ENCODE results near the gene ANXA2.

ANXA2 gene

DNA sequence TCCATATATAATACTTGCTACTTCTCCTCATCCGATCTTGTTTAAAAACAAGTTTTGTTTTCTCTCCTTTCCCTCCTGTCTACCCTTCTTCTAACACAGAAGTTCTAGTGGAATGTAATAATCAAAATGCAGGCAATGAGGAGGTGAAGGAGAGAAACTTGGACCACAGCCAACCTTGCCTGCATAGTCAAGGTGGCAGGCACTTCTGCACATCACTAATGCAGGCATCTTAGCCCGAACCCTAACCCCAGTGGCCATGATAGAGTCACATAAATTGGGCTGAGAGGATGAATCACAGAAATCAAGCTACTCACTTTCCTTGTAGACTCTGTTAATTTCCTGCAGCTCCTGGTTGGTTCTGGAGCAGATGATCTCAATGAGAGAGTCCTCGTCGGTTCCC is 41.0 kb downstream of the ANXA2 start:
- Histone ChIP-seq H3K18ac (ENCODE audit: low read length) (no peak overlapping the region), H3K9me3 (ENCODE audit: insufficient read depth, low read depth, low read length) (peaks cover 1% of the 10 kb centered on the region), H2BK12ac (ENCODE audit: low read length) (no peak overlapping the region), H3K23ac (ENCODE audit: low read length) (no peak overlapping the region), H2AFZ (ENCODE audit: insufficient read depth, low read length, poor library complexity) (no peak overlapping the region), H3K4me3 (ENCODE audit: low read depth, low read length) (no peak overlapping the region), H2BK120ac (ENCODE audit: insufficient read depth, low read length, poor library complexity) (no peak overlapping the region), H3K79me1 (ENCODE audit: low read length) (no peaks in the 10 kb centered on the region), H2BK5ac (ENCODE audit: low read depth, low read length, poor library complexity) (no peak overlapping the region), H3K79me2 (ENCODE audit: control insufficient read depth, insufficient read depth, low read length, poor library complexity) (no peaks in the 10 kb centered on the region), H4K8ac (ENCODE audit: low read depth, low read length) (no peak overlapping the region), H3K36me3 (ENCODE audit: control insufficient read depth in 1 of 2, insufficient read depth in 2 of 2, low read length in 2 of 2) (peaks cover 49 to 77% of the 10 kb centered on the region in 2 experiments), H3K4ac (ENCODE audit: low read depth, low read length) (no peak overlapping the region), H4K12ac (ENCODE audit: low read depth, low read length) (no peak overlapping the region), H3K27ac (ENCODE audit: low read depth, low read length) (no peak overlapping the region), H3K4me2 (ENCODE audit: low read length) (no peak overlapping the region), H3K4me1 (ENCODE audit: control insufficient read depth in 1 of 2, insufficient read depth in 2 of 2, low read length in 2 of 2) (no peaks in the 10 kb centered on the region), H2AK5ac (ENCODE audit: low read length) (no peak overlapping the region), H3K27me3 (ENCODE audit: insufficient read depth, low read length) (no peaks in the 10 kb centered on the region), H3K9ac (ENCODE audit: low read length) (no peak overlapping the region), H3K14ac (ENCODE audit: low read length) (no peak overlapping the region), H4K91ac (ENCODE audit: low read depth, low read length) (no peak overlapping the region)
- WGBS (ENCODE audit: extremely low coverage, insufficient coverage, insufficient read length), result no CpG with 5 or more reads among the region's 4 CpGs
- no peak for DNase-seq

DNA sequence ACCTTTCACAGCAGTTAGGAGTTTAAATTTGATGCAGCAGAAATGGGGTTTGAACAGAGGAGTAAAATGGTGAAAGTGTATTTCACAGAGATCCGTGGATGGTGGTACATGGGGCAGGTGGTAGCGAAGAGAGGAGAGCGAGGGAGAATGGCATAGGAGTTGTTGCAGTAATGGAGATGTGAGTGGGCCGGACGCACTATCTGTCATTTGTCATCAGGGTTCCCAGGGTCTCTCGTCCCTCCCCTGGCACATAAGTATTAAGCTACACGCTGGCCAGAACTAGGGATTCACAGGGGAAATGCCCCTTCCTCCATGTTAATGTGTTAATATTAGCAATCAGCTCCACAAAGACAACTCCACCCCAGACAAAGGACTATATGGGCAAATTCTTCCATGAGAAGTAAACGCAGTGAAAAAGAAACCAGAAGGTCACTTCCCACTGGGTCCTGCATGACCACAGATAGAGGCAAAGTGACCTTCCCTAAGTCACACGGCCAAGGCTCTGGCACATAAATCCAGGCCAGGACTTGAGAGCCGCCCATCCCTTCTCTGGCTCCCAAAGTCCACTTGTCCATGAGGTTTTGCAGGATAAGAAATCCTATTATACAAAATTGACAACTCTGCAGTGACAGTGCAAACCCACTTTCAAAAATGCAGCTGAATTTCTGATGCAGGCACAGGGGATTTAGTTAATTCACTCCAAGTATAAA is 42.5 kb downstream of the ANXA2 start:
- Histone ChIP-seq H3K23ac (ENCODE audit: low read length) (no peak overlapping the region), H4K91ac (ENCODE audit: low read depth, low read length) (no peak overlapping the region), H2AFZ (ENCODE audit: insufficient read depth, low read length, poor library complexity) (no peak overlapping the region), H2BK12ac (ENCODE audit: low read length) (no peak overlapping the region), H2BK5ac (ENCODE audit: low read depth, low read length, poor library complexity) (no peak overlapping the region), H2AK5ac (ENCODE audit: low read length) (no peak overlapping the region), H4K8ac (ENCODE audit: low read depth, low read length) (no peak overlapping the region), H3K4me2 (ENCODE audit: low read length) (no peak overlapping the region), H3K4ac (ENCODE audit: low read depth, low read length) (no peak overlapping the region), H4K12ac (ENCODE audit: low read depth, low read length) (no peak overlapping the region), H3K14ac (ENCODE audit: low read length) (no peak overlapping the region), H3K27me3 (ENCODE audit: insufficient read depth, low read length) (no peaks in the 10 kb centered on the region), H3K18ac (ENCODE audit: low read length) (no peak overlapping the region), H3K36me3 (ENCODE audit: control insufficient read depth in 1 of 2, insufficient read depth in 2 of 2, low read length in 2 of 2) (peaks cover 55 to 80% of the 10 kb centered on the region in 2 experiments), H3K4me1 (ENCODE audit: control insufficient read depth in 1 of 2, insufficient read depth in 2 of 2, low read length in 2 of 2) (no peaks in the 10 kb centered on the region), H3K79me1 (ENCODE audit: low read length) (no peaks in the 10 kb centered on the region), H3K9ac (ENCODE audit: low read length) (no peak overlapping the region), H3K9me3 (ENCODE audit: insufficient read depth, low read depth, low read length) (peaks cover 1% of the 10 kb centered on the region), H2BK120ac (ENCODE audit: insufficient read depth, low read length, poor library complexity) (no peak overlapping the region), H3K27ac (ENCODE audit: low read depth, low read length) (no peak overlapping the region), H3K79me2 (ENCODE audit: control insufficient read depth, insufficient read depth, low read length, poor library complexity) (no peaks in the 10 kb centered on the region), H3K4me3 (ENCODE audit: low read depth, low read length) (no peak overlapping the region)
- DNase-seq, result no peak
- WGBS (ENCODE audit: extremely low coverage, insufficient coverage, insufficient read length), result no CpG with 5 or more reads among the region's 10 CpGs

DNA sequence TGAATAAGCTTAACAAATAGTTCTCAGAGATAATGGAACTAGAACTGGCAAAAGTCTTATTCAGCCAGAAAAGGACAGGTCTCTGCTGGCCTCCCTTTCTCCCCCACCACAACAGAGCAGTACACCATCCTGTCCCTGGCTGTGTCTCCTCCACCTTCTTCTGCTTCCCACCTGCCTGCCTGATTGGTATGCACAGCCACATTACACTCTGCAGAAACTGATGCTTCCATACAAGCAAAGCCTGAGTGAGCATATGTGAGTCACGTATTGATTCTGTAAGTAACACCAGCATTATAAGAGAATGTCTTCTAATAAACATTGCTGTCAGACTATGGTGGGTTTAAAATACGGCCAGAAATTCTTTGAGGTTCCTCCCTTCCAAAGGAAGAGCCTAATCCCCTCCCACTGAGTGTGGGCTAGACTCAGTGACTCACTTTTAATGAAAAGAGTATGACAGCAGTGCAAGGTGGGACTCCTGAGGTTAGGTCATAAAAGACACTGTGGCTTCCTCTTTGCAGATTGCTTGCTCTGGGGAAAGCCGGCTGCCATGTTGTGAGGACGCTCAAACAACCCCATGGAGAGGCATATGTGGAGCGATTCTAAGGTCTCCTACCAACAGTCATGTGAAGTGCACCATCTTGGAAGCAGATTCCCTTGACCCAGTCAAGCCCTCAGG is 44.4 kb downstream of the ANXA2 start:
- no peak overlapping the region for H3K9ac ChIP-seq (ENCODE audit: low read length)
- H4K91ac ChIP-seq (ENCODE audit: low read depth, low read length), result no peak overlapping the region
- peaks cover 1% of the 10 kb centered on the region for H3K9me3 ChIP-seq (ENCODE audit: insufficient read depth, low read depth, low read length)
- no peaks in the 10 kb centered on the region for H3K4me1 ChIP-seq (ENCODE audit: control insufficient read depth in 1 of 2, insufficient read depth in 2 of 2, low read length in 2 of 2)
- no peak overlapping the region for H4K8ac ChIP-seq (ENCODE audit: low read depth, low read length)
- H3K14ac ChIP-seq (ENCODE audit: low read length), result no peak overlapping the region
- no peaks in the 10 kb centered on the region for H3K79me1 ChIP-seq (ENCODE audit: low read length)
- no peak overlapping the region for H2BK5ac ChIP-seq (ENCODE audit: low read depth, low read length, poor library complexity)
- no peak overlapping the region for H3K23ac ChIP-seq (ENCODE audit: low read length)
- H3K36me3 ChIP-seq (ENCODE audit: control insufficient read depth in 1 of 2, insufficient read depth in 2 of 2, low read length in 2 of 2), result peaks cover 54 to 76% of the 10 kb centered on the region in 2 experiments
- no peaks in the 10 kb centered on the region for H3K79me2 ChIP-seq (ENCODE audit: control insufficient read depth, insufficient read depth, low read length, poor library complexity)
- no peak overlapping the region for H3K18ac ChIP-seq (ENCODE audit: low read length)
- no peak overlapping the region for H2BK120ac ChIP-seq (ENCODE audit: insufficient read depth, low read length, poor library complexity)
- no peak overlapping the region for H3K4ac ChIP-seq (ENCODE audit: low read depth, low read length)
- H2AK5ac ChIP-seq (ENCODE audit: low read length), result no peak overlapping the region
- no peak overlapping the region for H3K4me3 ChIP-seq (ENCODE audit: low read depth, low read length)
- no peaks in the 10 kb centered on the region for H3K27me3 ChIP-seq (ENCODE audit: insufficient read depth, low read length)
- WGBS (ENCODE audit: extremely low coverage, insufficient coverage, insufficient read length), result no CpG with 5 or more reads among the region's 5 CpGs
- no peak overlapping the region for H2BK12ac ChIP-seq (ENCODE audit: low read length)
- no peak for DNase-seq
- no peak overlapping the region for H3K4me2 ChIP-seq (ENCODE audit: low read length)
- H2AFZ ChIP-seq (ENCODE audit: insufficient read depth, low read length, poor library complexity), result no peak overlapping the region
- no peak overlapping the region for H3K27ac ChIP-seq (ENCODE audit: low read depth, low read length)
- H4K12ac ChIP-seq (ENCODE audit: low read depth, low read length), result no peak overlapping the region

DNA sequence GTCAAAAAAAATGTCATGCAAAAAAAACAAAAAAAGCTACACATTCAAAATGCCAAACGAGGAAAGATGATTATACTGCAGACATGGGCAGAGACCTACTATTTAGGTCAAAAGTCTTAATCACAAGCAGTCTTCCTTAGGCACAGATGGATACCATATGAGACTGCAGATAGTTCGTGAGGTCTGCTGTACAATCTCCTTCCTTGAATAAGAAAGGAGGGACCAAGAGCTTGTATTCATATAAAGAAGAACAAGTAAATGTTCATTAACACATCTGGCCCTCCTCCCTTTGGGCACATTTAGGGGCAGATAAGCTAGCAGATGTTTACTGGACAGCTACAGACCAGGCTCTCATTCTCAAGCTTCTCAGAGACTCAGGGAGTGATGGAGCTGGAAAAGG is 45.3 kb downstream of the ANXA2 start:
- no peak for DNase-seq
- Histone ChIP-seq H2AK5ac (ENCODE audit: low read length) (no peak overlapping the region), H3K4me1 (ENCODE audit: control insufficient read depth in 1 of 2, insufficient read depth in 2 of 2, low read length in 2 of 2) (no peaks in the 10 kb centered on the region), H3K9me3 (ENCODE audit: insufficient read depth, low read depth, low read length) (peaks cover 1% of the 10 kb centered on the region), H3K4me2 (ENCODE audit: low read length) (no peak overlapping the region), H3K4me3 (ENCODE audit: low read depth, low read length) (no peak overlapping the region), H2BK5ac (ENCODE audit: low read depth, low read length, poor library complexity) (no peak overlapping the region), H4K8ac (ENCODE audit: low read depth, low read length) (no peak overlapping the region), H2BK12ac (ENCODE audit: low read length) (no peak overlapping the region), H3K27me3 (ENCODE audit: insufficient read depth, low read length) (no peaks in the 10 kb centered on the region), H3K9ac (ENCODE audit: low read length) (no peak overlapping the region), H3K79me1 (ENCODE audit: low read length) (no peaks in the 10 kb centered on the region), H3K23ac (ENCODE audit: low read length) (no peak overlapping the region), H3K79me2 (ENCODE audit: control insufficient read depth, insufficient read depth, low read length, poor library complexity) (no peaks in the 10 kb centered on the region), H4K12ac (ENCODE audit: low read depth, low read length) (no peak overlapping the region), H3K14ac (ENCODE audit: low read length) (no peak overlapping the region), H3K36me3 (ENCODE audit: control insufficient read depth in 1 of 2, insufficient read depth in 2 of 2, low read length in 2 of 2) (peaks cover 58 to 84% of the 10 kb centered on the region in 2 experiments), H2BK120ac (ENCODE audit: insufficient read depth, low read length, poor library complexity) (no peak overlapping the region), H3K27ac (ENCODE audit: low read depth, low read length) (no peak overlapping the region), H3K4ac (ENCODE audit: low read depth, low read length) (no peak overlapping the region), H4K91ac (ENCODE audit: low read depth, low read length) (no peak overlapping the region), H2AFZ (ENCODE audit: insufficient read depth, low read length, poor library complexity) (no peak overlapping the region), H3K18ac (ENCODE audit: low read length) (no peak overlapping the region)
- no CpG with 5 or more reads among the region's 2 CpGs for WGBS (ENCODE audit: extremely low coverage, insufficient coverage, insufficient read length)
